ENCODE data around the gene TP73.

- no peak for TF ChIP-seq CTCF (IDR thresholded peaks at IDR 0.05)
- no peak for TF ChIP-seq EZH2 (IDR thresholded peaks at IDR 0.05; ENCODE audit: borderline replicate concordance, insufficient read depth, low read depth, low read length, poor library complexity, severe bottlenecking)
Observed at GRCh38 chr1:3616861-3617260, 35.5 kb upstream of the TP73 start.

Measured in B cell (primary cell).